GM18505 (cell line): ENCODE results near the gene COL6A3.

Experiments used
- ATAC-seq: cut with Tn5 transposase; IDR thresholded peaks from one replicate; pipeline ENCODE4 v1.9.1; 2021; ENCODE audit not compliant: unreplicated experiment
- POLR2A ChIP-seq: IDR thresholded peaks from 4 replicates; pipeline ENCODE4 v1.6.1; 2011; ENCODE audit warnings: borderline replicate concordance; ENCODE audit not compliant: insufficient read depth, insufficient read length; ENCODE audit errors: extremely low read depth

COL6A3 gene

GRCh38 chr2:237435844-237436587, 22.1 kb upstream of the COL6A3 start:
- no peak for TF ChIP-seq POLR2A
- ATAC-seq = no peak

GRCh38 chr2:237434866-237435311, 20.9 kb upstream of the COL6A3 start:
- no peak for TF ChIP-seq POLR2A
- ATAC-seq = no peak

- no peak for ATAC-seq
- no peak for TF ChIP-seq POLR2A
Measured at GRCh38 chr2:237433920-237434676, 20.1 kb upstream of the COL6A3 start.

GRCh38 chr2:237432484-237433092, 18.6 kb upstream of the COL6A3 start:
- no peak for ATAC-seq
- no peak for TF ChIP-seq POLR2A

- ATAC-seq = no peak
Measured at GRCh38 chr2:237431837-237432236, 17.9 kb upstream of the COL6A3 start.

GRCh38 chr2:237431372-237431771, 17.4 kb upstream of the COL6A3 start:
- no peak for TF ChIP-seq POLR2A
- no peak for ATAC-seq

More at GRCh38 chr2:237431837-237432236, 17.9 kb upstream of the COL6A3 start:
- TF ChIP-seq POLR2A = no peak

- ATAC-seq = no peak
- TF ChIP-seq POLR2A = no peak
Measured at GRCh38 chr2:237430861-237431260, 16.9 kb upstream of the COL6A3 start.

- TF ChIP-seq POLR2A = no peak
- ATAC-seq = no peak
Measured at GRCh38 chr2:237429753-237430152, 15.8 kb upstream of the COL6A3 start.

- TF ChIP-seq POLR2A = no peak
- no peak for ATAC-seq
Measured at GRCh38 chr2:237427769-237428506, 14.0 kb upstream of the COL6A3 start.

GRCh38 chr2:237426517-237426916, 12.6 kb upstream of the COL6A3 start:
- ATAC-seq = no peak
- no peak for TF ChIP-seq POLR2A

GRCh38 chr2:237425320-237425719, 11.4 kb upstream of the COL6A3 start:
- no peak for ATAC-seq
- no peak for TF ChIP-seq POLR2A

GRCh38 chr2:237424544-237424943, 10.6 kb upstream of the COL6A3 start:
- no peak for TF ChIP-seq POLR2A

GRCh38 chr2:237423891-237424290, 9.9 kb upstream of the COL6A3 start:
- ATAC-seq = no peak
- no peak for TF ChIP-seq POLR2A

More at GRCh38 chr2:237424544-237424943, 10.6 kb upstream of the COL6A3 start:
- no peak for ATAC-seq
